Glomerular visceral epithelial cell (primary cell): ENCODE results near the gene SMIM44.
"Not testable (repeated sequence)": the region's sequence is repeated elsewhere in the genome, so short reads cannot be mapped to it uniquely, and the experiment has no call there.

Experiments
- DNase-seq: peaks from one replicate; pipeline ENCODE4 v3.0.0-alpha.2; 2016; ENCODE audit errors: extremely low spot score

SMIM44 gene

GRCh38 chr19:3517638-3518037 is 34.4 kb upstream of the SMIM44 start:
- no peak for DNase-seq

- DNase-seq: no peak
Measured at GRCh38 chr19:3516675-3517207, 33.5 kb upstream of the SMIM44 start.

- DNase-seq: no peak
Measured at GRCh38 chr19:3515891-3516422, 32.7 kb upstream of the SMIM44 start.

GRCh38 chr19:3514930-3515329 is 31.7 kb upstream of the SMIM44 start:
- peak; percentile 44 for DNase-seq

GRCh38 chr19:3513229-3514140 is 30.2 kb upstream of the SMIM44 start:
- DNase-seq: no peak

GRCh38 chr19:3512562-3513228 is 29.5 kb upstream of the SMIM44 start:
- no peak for DNase-seq

GRCh38 chr19:3511506-3512251 is 28.4 kb upstream of the SMIM44 start:
- DNase-seq: no peak

- DNase-seq: no peak
Measured at GRCh38 chr19:3510727-3511126, 27.5 kb upstream of the SMIM44 start.

GRCh38 chr19:3509566-3509989 is 26.3 kb upstream of the SMIM44 start:
- peak; percentile 73 for DNase-seq

GRCh38 chr19:3508771-3509535 is 25.7 kb upstream of the SMIM44 start:
- no peak for DNase-seq

GRCh38 chr19:3508121-3508661 is 24.9 kb upstream of the SMIM44 start:
- DNase-seq: not testable (repeated sequence)

- peak; percentile 46 for DNase-seq
Measured at GRCh38 chr19:3507371-3508120, 24.3 kb upstream of the SMIM44 start.

GRCh38 chr19:3506384-3507340 is 23.4 kb upstream of the SMIM44 start:
- peak; percentile 38 for DNase-seq

- DNase-seq: peak; percentile 100
Measured at GRCh38 chr19:3505598-3506383, 22.6 kb upstream of the SMIM44 start, which contains the start of gene FZR1. Gene FZR1 (plus strand): TSS chr19:3506311. CDS start chr19:3522990, 16,679 bp downstream.

- DNase-seq: no peak
Measured at GRCh38 chr19:3504735-3505134, 21.5 kb upstream of the SMIM44 start.

GRCh38 chr19:3503036-3503572 is 19.9 kb upstream of the SMIM44 start:
- no peak for DNase-seq

GRCh38 chr19:3501780-3502179 is 18.5 kb upstream of the SMIM44 start:
- DNase-seq: no peak
